GM21381 (cell line): ENCODE data around the gene CSMD2.

Experiments
- ATAC-seq: cut with Tn5 transposase; IDR thresholded peaks from one replicate; pipeline ENCODE4 v1.9.1; 2021; ENCODE audit warnings: mild to moderate bottlenecking, moderate library complexity; ENCODE audit not compliant: unreplicated experiment

The CSMD2 gene

DNA sequence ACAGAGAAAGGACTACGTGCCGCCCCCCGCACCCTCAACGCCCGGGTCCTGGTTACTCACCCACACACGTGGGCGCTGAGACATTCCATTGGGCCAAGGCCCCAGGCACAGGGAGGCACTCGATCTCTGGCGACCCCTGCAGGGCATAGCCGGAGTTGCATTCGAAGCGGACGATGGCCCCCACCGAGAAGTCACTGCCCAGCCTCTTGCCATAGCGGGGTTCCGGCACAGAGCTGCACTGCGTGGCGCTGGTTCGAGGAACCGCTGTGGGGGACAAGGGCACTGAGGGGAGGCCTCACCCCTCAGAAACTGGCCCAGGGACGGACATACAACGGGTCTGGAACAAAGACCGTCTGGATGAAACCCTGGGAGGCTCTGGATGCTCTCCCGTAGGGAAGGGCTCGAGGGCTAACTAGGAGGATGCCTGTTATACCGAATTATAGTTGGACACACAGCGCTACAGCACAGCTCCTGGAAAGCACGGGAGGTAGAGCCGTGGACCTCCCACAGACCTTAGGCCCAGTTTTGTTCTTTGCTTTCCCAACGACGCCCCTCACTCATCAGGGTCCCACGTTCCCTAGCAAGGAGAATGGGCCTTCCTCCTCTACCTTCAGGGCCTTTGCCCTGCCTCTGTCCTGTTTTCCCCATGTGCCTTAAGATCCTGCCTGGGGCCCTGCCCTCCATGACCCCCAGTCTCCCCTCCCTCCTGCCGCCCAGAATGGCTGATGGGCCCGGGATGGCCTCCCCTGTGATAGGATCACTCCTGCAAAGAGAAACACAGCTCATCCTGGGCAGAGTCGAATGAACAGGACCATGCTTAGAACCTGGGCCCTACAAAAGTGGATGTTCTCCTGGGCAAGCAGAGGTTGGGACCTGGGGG, 539.8 kb downstream of the CSMD2 start:
- no peak for ATAC-seq

DNA sequence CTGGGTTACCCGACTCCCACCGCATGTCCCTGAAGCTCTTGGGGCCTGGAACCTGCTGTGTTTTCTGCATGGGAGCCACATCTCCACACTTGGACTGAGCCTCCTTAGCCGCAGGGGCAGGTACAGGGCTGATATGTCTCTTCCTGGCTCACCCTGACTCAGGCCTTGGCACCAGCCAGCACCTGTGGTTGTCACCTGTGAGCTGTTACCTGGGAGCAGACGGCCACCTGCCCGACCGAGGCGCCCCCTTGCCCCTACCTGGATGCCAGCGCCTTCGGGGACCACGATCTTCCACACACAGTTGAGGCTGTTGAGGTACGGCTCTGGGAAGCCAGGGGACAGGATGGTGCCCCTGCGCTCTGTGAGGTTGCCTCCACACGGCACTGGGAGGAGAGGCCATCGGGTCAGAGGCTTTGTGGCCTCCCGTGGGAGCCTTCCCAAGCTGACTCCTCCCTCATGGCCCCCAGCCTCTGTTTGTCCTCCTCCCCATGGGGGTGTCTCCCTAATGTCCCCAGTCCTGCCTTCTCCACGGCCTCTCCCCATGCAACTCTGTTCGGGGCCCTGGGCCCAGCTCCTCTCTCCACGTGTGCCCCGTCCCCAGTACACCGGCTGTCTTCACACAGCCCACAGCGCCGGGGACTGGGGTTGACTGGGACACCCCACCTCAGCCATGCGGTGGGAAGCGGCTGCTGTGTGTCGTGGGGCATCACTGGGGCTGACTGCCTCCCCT, 540.6 kb downstream of the CSMD2 start:
- ATAC-seq = no peak

DNA sequence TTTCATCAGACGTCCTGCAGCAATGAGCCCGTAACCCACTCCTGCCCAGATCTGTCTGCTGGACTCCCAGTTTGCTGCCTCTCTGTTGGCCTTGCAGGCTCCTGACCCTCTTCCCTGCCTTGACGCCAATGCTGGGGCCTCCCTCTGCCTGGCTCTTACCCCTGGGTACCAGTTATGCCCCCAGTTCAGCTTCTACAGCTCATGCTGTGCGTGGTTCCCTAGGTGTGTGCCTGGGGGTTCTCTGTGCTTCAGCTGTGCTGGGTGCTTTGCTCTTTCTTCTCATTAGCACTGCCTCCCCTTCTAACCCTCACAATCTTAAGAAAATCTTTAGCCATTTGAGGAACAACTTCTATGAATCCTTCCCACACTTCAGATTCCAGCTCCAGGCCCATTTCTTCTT, 541.2 kb downstream of the CSMD2 start:
- no peak for ATAC-seq

DNA sequence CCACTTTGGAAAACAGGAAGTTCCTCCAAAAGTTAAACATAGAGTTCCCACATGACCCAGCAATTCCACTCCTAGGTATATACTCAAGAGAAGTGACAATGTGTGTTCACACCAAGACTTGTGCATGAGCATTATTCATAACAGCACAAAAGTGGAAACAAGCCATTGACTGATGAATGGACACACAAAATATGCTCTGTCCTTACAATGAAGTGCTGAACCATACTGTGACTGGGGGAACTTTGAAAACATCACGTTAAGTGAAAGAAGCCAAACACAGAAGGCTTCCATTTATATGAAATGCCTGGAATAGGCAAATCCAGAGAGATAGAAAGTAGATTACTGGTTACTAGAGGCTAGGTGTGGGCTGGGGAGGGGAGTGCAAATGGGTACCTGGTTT, 542.3 kb downstream of the CSMD2 start:
- ATAC-seq = no peak

DNA sequence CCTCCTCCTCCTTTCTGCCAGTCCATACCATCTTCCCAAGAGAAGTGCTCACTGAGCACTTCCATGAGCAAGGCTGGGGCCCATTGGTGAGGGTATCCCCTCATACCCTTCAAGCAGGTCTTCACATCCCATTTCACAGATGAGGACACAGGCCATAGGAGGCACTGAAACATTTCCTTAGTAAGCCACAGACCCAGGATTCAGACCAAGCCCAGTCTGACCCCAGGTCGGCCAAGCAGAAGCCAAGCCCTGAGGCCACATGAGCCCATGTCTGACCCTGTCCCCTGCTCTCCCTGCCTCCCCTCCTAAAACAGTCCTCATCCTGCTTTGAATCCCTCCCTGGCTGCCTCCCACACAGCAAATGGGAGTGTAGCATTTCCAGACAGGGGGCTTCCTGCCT, 546.4 kb downstream of the CSMD2 start:
- no peak for ATAC-seq

DNA sequence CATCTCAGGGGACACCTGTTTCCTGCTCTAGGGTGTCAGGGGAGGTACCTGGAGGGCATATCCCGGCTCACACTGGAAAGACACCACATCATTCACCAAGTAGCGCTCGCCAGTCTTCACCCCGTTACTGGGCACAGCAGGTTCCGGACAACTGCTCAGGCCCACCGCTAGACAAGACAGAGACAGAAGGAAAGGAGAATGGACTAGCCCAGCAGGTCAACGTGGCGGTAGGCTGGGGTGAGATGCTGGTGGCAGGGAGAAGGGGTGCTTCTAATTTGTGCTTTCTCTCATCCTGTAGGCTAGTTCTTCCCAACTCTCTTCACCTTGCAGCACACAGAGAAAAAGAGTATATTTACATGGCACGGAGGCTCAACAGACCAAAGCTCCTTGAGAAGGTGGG, 547.6 kb downstream of the CSMD2 start:
- ATAC-seq = no peak

DNA sequence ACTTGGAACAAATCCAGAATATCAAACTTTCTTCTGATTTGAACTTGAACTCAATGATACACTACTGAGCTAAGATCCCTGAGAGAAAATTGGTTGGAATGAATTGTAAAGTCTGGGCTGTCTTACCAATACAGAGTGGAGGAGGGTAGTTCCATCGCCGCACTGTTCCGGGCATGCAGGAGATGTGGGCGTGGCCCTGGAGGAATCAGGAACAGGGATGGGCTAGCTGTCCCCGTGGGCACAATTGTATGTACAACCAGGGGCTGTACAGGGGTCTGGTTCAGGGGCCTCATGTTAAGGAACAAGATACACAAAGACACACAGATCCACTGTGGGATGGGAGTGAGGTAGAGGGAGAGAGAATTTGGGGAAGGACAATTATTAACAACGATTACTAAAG, 548.2 kb downstream of the CSMD2 start:
- ATAC-seq = no peak

DNA sequence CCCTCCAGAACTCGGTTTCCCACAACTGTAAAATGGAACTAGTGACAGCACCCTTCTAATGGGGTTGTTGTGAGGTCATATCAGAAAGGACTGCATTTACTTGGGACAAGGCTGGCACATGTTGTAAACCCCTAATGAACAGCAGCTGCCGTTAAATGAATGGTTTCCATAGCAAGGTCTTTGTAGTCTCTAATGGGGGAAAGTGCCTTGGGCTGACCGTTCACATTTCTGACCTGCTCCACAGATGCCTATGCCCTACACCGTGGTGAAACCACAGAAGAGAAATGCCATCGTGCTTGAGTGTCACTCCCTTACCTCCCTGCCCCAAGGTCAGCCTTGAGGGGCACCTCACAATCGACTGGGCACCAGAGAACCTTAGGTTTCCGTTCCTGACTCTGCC, 549.5 kb downstream of the CSMD2 start:
- no peak for ATAC-seq

DNA sequence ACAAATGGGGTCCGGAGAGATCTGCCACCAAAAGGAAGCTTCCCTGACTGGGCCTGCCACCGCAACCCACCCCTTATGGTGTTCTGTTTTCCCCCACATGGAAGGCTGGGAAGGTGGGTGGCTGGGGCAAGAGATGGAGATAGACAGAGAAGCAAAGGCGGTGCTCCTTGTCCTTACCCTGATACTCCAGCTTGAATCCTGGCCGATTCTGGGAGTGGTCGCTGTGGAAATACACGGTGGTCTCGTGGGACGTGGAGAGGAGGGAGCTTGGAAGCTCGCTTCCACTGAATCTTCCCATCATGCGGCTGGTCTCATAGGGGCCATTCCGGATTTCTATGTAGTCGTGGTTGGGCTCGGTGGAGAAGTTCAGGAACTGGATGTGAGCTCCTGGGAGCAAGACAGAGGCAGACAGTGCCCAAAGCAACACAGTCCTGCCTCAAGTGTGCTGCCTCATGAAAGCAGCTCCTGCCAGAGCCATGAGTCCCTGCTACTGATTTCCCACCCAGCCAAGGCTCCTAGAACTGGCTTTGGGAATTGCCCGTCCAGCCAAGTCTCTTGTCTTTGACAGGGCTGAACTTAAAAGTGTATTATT, 554.1 kb downstream of the CSMD2 start:
- no peak for ATAC-seq

DNA sequence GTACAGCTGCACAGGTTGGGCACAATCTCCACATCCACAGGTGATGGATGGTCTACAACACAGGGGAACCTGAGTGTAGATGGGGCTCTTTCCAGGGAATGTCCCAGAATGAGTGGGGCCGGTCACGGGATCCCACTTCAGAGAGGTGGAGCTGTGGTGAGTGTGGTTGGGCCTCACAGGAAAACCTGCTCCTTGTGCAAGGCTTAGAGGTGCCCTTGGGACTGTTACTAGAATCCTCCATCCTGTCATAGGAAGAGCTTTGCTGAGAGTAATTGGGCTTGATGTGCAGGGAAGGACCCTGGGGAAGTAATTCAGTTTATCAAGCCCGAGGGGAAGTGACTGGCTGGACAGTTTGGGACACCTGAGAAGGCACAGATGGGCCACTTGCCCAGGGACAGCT, 554.6 kb downstream of the CSMD2 start:
- ATAC-seq = no peak

DNA sequence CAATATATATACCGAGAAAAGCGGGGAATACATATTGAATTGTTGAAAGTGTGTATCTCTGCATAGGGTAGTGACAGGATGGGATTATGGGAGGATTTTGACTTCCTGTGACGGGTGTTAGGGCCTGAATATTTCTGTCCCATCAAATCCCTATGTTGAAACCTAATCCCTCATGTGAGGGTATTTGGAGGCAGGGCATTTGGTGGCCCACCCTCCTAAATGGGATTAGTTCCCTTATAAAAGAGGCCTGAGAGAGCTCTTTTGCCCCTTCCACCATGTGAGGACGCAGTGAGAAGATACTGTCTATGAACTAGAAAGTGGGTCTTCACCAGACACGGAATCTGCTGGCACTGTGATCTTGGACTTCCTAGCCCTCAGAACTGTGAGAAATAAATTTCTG, 555.3 kb downstream of the CSMD2 start:
- no peak for ATAC-seq

DNA sequence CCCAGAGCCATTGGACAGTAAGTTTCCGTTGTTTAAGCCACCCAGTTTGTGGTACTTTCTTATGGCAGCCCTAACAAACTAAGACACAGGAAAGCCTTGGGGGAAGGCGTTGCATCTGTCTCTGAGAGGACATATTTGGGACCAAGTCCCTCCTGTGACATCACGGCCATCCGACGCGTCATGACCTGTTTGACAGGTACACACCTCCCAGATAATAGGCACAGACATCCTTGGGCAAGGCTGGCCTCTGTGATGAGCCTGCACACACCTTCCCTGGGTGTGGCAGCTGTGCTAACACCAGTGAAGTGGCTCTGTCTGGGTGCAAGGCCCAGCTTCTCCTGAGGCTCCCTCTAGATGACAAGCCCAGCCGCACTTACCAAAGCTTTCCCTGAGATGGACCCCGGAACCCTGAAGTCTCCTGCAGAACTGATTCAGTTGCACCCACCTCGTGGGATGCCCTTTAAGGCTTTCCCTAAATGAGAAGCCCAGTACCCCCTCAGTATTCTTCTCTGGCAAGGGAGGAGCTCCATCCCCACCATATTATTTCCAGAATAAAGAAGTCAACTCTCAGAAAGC, 556.1 kb downstream of the CSMD2 start:
- ATAC-seq = no peak

DNA sequence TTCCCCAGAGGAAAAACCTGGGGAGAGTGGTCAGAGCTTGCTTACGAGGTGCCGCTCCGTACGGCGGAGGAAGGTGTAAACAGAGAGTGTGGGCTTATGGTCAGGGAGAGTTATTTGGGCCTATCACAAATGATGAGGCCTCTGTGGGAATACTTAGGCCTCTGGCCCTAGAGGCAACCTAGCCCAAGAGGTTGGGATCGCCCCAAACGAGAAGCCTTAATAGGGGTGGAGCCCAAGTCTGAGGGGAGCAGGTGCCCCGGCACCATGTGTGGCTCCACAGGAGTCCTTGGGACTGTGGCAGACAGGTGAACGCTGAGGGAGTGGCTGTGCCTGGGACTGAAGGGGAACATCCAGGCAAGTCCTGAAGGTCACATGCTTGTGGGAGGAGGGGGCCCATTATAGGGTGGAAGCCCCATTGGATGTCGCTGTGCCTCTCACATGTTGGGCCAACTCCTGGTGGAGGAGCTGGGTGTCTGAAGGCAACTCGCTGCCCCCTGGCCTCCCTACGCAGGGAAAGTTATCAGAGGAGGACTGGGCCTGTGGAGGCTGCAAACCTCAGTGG, 557.5 kb downstream of the CSMD2 start:
- ATAC-seq = no peak

DNA sequence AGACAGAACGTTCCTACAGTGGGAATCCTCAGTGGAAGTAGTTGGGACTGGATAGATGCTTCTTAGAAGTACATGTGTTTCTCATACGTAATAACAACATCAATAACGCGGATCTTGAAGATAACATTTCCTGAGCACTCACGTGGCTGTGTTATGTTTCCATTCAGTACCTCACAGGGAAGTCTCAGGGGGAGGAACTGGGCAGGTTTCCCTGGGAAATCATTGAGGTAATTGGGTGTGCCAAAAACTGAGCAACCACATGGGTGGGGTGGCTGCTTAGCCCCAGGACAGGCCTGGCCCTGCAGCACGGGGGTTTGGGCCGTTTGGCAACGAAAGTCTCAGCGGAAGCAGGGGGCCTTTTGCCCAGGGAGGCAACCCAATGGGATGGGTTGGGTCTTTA, 558.8 kb downstream of the CSMD2 start:
- ATAC-seq = no peak

DNA sequence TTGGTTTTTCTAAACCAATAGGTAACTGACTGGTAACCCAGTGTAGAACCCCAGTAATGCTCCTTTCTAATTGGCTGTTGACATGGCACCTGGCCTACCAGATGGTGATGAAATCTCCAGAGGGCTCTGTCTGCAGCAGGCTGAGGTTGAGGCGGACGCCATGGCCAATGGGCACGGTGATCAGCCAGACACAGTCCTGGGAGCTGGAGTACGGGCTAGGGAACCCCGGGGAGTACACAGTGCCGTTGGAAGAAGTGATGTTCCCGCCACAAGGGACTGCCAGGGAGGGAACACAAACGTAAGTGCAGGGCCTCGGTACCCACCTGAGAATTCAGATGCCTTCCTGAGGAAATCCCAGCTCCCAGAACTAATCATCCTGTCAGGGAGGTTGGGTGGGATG, 562.8 kb downstream of the CSMD2 start:
- no peak for ATAC-seq

DNA sequence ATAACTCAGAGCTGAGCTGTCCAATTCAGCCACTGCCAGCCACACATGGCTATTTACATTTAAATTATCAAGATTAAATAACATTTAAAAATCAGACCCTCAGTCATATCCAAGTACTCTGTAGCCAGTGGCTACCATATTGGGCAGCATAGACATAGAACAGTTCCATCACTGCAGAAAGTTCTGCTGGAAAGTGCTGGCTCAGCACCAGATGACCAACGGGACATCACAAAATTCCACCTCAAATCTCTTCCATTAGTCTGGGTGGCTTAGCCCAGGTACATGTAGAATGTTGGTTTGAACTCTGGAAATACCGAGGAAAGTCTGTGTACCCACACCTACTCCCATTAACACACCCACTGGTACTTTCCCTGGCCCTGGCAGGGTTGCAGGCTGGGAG, 563.3 kb downstream of the CSMD2 start:
- no peak for ATAC-seq

DNA sequence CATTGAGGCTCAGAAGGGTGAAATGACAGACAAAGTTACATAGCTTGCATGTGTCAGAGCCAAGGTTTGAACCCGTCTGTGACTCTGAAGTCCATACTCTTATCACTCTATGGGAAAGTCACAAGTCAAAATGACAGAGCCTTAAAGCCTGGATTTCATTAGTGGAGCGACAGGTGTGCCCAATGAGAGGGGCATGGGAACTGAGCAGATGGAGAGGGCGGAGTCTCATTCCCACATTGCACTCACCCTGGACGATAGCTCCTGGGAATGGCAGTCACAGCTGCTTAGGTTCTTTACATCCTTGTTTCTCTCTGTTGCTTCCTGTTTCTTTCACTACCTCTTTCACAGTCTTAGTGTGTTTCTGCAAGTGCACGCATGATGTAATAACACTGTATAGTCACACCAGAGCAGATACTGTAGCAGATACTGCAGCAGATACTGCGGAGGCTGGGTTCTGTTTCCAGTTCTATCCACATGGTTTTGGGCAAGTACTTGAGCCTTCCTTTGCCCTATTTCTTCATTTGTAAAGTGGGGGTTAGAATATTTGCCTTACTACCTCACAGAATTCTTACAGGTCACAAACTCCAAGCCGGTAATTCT, 565.4 kb downstream of the CSMD2 start:
- ATAC-seq = no peak

DNA sequence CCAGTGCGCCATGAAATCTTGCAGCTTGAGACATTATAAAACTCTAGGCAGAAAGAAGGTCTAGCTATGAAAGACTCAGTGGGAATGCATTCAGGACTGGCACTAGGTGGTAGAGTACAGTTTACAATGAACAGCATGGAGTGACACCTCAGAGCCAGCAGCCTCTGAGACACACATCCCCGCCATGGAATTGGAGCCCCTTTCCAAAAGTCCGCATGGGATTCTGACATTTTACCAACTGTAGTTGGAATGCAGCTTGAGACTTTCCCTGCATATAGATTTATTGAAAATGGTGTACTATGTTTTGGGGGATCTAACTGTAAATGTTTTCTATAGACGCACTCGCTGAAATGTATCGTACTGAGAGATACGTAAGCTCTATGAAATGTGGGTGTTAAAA, 576.3 kb downstream of the CSMD2 start:
- no peak for ATAC-seq

DNA sequence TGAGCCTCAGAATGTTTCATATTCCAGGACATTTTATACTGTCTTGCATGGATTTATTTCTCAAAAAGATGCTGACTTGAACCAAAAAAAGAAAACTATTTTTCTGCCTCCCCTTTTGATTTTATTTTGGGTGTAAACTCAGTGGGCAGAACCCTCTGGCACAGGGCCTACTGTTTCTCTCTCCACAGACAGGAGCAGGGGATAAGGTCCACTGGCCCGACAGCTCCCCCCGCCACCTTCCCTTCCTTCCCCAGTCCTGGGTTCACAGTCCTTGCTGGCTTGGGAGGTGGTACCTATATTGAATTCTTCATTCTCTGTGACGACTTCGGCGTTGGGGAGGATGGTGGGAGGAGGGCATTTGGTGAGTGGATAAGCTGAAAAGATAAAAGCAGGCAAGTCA, 578.2 kb downstream of the CSMD2 start:
- ATAC-seq = no peak

DNA sequence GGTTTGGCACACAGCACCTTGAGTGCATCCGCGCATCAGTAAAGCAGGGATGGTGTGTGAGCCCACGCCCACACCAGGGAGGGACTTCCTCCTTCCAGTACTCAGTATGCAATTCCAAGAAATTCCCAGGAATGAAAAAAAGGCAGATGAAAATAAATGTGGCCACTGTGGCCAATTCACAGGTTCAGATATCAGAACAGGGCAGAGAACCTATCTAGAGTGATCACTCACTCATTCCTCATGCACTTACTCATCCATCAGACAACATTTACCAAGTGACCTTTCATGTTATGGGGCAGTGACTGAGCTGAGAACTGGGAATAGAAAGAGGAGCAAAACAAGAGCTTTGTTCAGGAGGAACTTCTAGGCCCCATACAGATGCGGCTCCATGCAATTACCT, 578.9 kb downstream of the CSMD2 start:
- ATAC-seq = no peak

DNA sequence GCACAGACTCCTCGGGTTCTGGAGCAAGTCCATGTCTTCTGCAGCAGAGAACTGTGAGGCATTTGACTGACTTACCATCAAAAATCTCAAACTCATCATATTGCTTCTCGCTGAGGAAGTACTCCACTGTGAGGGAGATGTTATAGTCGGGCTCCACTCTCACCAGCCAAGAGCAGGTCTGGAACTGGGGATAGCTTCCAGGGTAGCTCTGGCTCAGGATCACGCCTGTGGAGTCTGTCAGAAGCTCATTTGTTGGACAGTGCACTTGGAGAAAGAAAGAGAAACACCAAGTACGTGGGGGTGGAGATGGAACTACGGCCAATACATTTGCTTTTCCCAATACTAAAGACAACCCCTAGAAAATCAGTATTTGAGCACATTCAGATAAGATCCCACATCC, 581.5 kb downstream of the CSMD2 start:
- ATAC-seq = no peak
